Astrocyte of the cerebellum (primary cell): ENCODE data around the gene NFKBIA.
"Not testable (repeated sequence)": the region's sequence is repeated elsewhere in the genome, so short reads cannot be mapped to it uniquely, and the experiment has no call there.

Source experiments
- DNase-seq: peaks from one replicate; pipeline ENCODE4 v3.0.0-alpha.2; 2011; ENCODE audit warnings: low read depth
- H3K4me3 ChIP-seq: 2 replicates; pipeline ENCODE4 v1.5.1; 2011; ENCODE audit warnings: mild to moderate bottlenecking, low read depth, low read length, moderate library complexity
- in situ Hi-C: cut with HindIII; loops from 2 replicates; pipeline ENCODE4 v1.10.0; 2017; ENCODE audit warnings: low sequenced_read_pairs
- TF ChIP-seq, protein P1 (sequence below): IDR thresholded peaks from 2 replicates; pipeline ENCODE4 v1.5.1; 2012; ENCODE audit warnings: low read length, low read depth, moderate library complexity, mild to moderate bottlenecking; ENCODE audit errors: missing control alignments

NFKBIA gene

DNA sequence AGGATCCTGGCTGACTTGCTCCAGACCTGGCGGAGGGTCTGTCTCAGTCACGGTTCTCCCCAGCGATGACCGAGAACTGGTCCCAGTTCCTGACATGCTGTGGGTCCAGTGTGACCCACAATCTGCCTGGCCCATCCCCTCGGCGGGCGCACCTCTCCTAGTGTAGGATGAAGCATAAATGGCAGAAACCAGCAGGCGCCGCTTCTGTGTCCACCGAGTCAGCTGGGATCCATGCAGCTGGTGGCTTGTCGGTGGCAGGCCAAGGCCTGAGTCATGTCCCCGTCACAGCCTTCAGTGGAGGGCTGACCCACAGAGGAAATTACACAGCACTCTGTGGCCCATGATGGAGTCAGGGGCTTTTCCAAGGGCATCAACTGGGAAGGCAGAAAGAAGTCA, 38.5 kb downstream of the NFKBIA start:
- TF ChIP-seq, protein P1, sequence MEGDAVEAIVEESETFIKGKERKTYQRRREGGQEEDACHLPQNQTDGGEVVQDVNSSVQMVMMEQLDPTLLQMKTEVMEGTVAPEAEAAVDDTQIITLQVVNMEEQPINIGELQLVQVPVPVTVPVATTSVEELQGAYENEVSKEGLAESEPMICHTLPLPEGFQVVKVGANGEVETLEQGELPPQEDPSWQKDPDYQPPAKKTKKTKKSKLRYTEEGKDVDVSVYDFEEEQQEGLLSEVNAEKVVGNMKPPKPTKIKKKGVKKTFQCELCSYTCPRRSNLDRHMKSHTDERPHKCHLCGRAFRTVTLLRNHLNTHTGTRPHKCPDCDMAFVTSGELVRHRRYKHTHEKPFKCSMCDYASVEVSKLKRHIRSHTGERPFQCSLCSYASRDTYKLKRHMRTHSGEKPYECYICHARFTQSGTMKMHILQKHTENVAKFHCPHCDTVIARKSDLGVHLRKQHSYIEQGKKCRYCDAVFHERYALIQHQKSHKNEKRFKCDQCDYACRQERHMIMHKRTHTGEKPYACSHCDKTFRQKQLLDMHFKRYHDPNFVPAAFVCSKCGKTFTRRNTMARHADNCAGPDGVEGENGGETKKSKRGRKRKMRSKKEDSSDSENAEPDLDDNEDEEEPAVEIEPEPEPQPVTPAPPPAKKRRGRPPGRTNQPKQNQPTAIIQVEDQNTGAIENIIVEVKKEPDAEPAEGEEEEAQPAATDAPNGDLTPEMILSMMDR: no peak
- H3K4me3 ChIP-seq: no peak overlapping the region
- DNase-seq: no peak
- in situ Hi-C loops: no loop called here

DNA sequence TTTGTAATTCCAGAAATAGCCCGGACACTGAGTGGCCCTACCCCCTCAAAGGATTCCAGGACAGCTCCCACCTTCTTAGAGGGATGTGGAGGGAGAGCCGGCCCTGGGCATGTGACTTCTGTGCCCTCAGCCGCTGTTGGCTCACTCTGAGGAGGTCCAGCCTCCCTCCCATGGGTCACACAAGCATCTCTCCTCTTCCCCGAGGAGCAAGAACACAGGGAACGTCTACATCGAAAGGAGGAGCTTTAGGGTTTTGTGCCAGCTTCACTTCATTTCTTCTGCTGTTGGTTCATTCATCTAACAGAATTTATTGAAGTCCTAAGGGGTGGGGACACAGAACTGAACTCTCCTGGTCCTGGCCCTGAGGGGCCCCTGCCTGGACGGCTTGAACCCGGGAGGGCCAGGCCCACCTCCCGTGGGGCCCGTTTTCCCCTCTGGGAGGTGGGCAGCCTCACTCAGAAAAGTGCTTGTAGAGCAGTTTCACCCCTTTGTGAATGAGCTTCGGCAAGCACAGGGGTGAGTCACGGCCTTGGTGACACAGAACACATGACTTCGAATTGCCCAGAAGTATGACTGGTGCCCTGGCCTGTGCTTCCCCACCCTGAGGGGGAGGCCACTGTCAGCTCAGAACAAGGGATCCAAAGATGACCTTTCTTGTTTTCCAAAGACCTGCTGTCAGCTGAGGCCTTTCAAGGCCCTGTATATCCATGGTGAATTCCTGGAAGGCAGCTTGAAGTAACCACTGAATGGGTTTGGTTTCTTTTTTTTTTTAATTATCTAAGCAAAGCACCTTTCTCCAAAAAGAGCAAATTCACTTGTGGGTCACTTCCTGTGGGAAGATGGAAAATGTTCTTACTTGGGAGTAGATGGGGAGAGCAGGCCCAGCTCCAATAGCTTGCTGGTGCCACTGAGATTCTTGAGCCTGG, 39.2 kb downstream of the NFKBIA start:
- in situ Hi-C loops: no loop called here
- TF ChIP-seq, protein P1: no peak
- no peak for DNase-seq
- H3K4me3 ChIP-seq: no peak overlapping the region

DNA sequence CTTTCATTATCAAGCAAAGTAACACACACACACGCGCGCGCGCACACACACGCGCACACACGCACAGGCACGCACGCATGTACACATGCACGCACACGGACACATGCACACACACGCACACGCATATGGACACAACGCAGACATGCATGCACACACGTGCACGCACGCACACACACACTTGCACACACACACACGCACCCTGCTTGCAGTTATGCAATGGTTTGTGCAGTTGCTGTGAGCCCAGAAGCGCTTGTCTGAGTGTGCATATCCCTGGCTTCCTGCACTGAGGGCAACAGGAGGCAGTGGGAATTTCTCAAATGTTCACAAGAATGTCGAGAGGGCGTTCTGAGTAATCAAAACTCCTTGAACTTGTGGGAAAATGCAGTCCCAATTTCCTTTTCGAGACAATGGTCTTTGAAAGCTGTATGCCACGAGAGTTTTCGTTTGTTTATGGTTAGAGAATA, 41.6 kb downstream of the NFKBIA start:
- DNase-seq: no peak
- TF ChIP-seq, protein P1: no peak
- in situ Hi-C loops: no loop called here
- no peak overlapping the region for H3K4me3 ChIP-seq

DNA sequence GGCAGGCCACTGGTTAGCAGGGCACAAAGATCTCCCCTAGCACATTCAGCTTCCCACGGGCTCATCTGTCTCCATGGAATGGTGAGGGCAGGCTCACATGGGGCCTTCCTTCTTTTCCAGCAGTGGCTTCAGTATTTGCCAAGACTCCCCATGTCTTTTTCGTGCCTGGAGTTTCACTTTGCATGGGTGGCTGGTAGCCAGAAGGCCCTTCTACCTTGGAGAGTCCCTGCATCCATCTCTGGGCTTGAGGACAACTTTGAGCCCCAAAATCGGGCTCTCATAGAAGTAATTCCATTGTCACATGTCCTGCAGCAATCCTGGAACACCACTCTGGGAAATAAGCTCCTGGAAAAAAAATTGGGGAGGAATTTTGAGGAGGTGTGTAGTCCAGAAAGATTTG, 42.1 kb downstream of the NFKBIA start:
- TF ChIP-seq, protein P1: no peak
- in situ Hi-C loops: no loop called here
- DNase-seq: no peak
- H3K4me3 ChIP-seq: no peak overlapping the region

DNA sequence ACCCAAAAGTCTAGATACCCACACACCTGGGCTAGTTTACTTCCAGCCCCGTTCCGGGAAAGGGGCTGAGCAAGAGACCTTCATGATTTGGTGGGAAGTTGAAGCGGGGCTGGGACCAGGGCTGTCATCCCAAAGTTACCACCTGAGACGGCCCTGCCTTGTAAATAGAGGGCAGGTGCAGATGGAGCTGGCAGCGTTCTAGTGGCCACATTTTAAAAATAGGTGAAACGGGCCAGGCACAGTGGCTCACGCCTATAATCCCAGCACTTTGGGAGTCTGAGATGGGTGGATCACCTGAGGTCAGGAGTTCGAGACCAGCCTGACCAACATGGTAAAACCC, 43.4 kb downstream of the NFKBIA start:
- no peak for DNase-seq
- in situ Hi-C loops: no loop called here
- TF ChIP-seq, protein P1: no peak
- no peak overlapping the region for H3K4me3 ChIP-seq

DNA sequence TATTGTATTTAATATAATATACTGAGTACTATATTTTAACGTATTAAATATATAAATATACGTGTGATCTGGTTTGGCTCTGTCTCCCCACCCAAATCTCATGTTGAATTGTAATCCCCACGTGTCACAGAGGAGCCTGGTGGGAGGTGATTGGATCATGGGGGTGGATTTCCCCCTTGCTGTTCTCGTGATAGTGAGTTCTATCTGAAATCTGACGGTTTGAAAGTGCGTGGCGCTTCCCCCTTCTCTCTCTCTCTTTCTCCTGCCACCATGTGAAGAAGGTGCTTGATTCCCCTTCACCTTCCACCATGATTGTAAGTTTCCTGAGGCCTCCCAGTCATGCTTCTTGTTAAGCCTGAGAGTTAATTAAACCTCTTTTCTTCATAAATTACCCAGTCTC, 44.9 kb downstream of the NFKBIA start:
- H3K4me3 ChIP-seq, DNase-seq, in situ Hi-C loops: not testable (repeated sequence)

DNA sequence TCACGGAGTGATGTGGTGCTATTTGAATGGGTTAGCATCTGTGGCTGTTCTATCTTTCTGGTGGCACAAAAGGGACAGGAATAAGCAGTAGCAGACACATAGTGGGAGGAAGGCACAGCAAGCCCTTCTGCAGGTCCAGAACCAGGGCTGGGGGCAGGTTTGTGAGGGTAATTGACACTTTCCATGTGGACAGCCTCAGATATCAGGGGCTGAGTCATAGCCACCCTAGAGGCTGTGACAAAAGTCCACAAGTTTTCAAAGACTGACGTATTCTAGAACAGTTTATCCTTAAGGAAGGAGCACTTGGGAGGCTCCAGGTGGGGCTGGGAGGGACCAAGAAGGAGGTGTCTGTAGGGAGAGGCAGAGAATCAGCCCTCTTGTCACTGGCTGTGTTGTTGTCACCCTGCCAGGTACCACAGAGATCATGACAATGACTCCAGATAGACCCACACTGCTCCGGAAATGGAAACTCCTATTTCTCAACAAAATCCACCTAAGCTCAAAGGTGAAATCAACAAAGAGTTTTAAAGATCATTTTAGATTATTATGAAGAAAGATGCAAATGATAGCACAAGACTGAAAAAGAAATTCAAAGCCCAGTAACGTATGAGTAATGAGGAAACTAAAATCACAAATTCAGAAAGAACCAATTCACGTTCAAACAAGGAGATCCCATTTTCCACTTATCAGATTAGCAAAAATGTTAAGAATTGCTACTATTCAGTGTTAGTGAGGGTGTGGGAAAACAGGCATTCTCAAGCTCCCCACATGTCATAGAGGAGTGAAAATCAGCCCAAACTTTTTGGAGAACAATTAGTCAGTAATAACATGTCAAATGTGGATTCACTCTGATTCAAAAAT, 48.3 kb downstream of the NFKBIA start:
- TF ChIP-seq, protein P1: no peak
- in situ Hi-C loops: no loop called here
- no peak for DNase-seq
- no peak overlapping the region for H3K4me3 ChIP-seq

DNA sequence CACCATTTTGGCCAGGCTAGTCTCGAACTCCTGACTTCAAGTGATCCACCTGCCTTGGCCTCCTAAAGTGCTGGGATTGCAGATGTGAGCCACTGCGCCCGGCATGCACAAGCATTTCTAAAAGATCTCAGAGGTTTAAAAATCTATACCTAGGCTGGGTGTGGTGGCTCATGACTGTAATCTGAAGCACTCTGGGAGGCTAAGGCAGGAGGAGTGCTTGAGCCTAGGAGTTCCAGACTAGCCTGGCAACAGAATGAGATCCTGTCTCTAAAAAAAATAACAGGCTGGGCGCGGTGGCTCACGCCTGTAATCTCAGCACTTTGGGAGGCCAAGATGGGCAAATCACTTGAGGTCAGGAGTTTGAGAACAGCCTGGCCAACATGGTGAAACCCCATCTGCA, 49.3 kb downstream of the NFKBIA start:
- H3K4me3 ChIP-seq, DNase-seq, in situ Hi-C loops: not testable (repeated sequence)
